22Rv1 (cell line): ENCODE measurements around the gene SPTBN1.

Experiments used
- H3K27ac ChIP-seq: fragments of 450-650 bp; 2 replicates; pipeline ENCODE4 v1.5.1; 2017
- CTCF ChIP-seq: fragments of 450-650 bp; IDR thresholded peaks from 2 replicates; pipeline ENCODE4 v1.5.1; 2017; ENCODE audit warnings: mild to moderate bottlenecking
- ZFX ChIP-seq: fragments of 450-650 bp; IDR thresholded peaks from 2 replicates; pipeline ENCODE4 v1.6.1; 2017; ENCODE audit warnings: antibody characterized with exemption, borderline replicate concordance

SPTBN1 gene

DNA sequence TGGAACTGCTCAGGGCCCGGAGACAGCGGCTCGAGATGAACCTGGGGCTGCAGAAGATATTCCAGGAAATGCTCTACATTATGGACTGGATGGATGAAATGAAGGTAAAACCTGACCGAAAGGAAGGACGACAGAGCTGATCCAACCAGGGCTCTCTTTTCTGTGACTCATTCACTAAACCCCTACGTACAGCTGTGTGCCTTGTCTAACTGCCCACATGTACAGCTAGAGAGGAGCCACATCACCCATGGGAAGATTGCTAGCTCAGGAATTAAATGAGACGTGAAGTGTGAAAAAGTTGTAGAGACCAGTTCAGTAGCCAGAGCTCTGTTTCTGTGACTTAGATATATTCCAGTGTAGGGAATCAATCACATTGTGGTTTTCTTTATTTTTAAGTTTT, 170.0 kb downstream of the SPTBN1 start:
- H3K27ac ChIP-seq: no peak overlapping the region
- no peak for TF ChIP-seq CTCF
- no peak for TF ChIP-seq ZFX

DNA sequence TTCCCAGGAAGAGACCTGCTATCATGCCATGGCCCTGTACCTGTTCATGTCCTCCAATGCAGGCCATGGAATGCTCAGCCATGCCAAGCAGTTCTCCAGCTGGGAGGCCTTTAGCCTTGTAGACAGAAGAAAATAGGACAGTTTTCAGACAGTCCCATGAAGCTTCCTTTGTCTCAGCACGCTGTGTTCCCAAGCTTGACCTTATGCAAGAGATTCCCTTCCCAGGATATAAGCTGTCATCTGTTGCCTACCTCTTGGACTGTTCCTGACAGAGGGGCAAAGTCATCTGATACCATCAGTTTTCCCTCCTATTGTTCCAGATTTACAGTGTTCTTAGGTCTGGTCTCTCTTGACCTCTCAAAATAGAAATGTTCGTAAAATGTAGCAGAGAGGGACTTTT, 170.8 kb downstream of the SPTBN1 start:
- no peak overlapping the region for H3K27ac ChIP-seq
- TF ChIP-seq ZFX (no peak), CTCF (no peak)

- TF ChIP-seq ZFX: no peak
- TF ChIP-seq CTCF: no peak
- H3K27ac ChIP-seq: no peak overlapping the region
Measured at GRCh38 chr2:54627973-54628372, 171.8 kb downstream of the SPTBN1 start.

- TF ChIP-seq ZFX: no peak
- TF ChIP-seq CTCF: no peak
- H3K27ac ChIP-seq: no peak overlapping the region
Measured at GRCh38 chr2:54628418-54628817, 172.3 kb downstream of the SPTBN1 start.

DNA sequence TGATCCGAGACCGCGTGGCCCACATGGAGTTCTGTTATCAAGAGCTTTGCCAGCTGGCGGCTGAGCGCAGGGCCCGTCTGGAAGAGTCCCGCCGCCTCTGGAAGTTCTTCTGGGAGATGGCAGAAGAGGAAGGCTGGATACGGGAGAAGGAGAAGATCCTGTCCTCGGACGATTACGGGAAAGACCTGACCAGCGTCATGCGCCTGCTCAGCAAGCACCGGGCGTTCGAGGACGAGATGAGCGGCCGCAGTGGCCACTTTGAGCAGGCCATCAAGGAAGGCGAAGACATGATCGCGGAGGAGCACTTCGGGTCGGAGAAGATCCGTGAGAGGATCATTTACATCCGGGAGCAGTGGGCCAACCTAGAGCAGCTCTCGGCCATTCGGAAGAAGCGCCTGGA, 172.8 kb downstream of the SPTBN1 start:
- H3K27ac ChIP-seq: no peak overlapping the region
- TF ChIP-seq CTCF (no peak), ZFX (no peak)

DNA sequence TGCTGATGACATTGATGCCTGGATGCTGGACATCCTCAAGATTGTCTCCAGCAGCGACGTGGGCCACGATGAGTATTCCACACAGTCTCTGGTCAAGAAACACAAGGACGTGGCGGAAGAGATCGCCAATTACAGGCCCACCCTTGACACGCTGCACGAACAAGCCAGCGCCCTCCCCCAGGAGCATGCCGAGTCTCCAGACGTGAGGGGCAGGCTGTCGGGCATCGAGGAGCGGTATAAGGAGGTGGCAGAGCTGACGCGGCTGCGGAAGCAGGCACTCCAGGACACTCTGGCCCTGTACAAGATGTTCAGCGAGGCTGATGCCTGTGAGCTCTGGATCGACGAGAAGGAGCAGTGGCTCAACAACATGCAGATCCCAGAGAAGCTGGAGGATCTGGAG, 173.3 kb downstream of the SPTBN1 start:
- no peak overlapping the region for H3K27ac ChIP-seq
- TF ChIP-seq ZFX (no peak), CTCF (no peak)

DNA sequence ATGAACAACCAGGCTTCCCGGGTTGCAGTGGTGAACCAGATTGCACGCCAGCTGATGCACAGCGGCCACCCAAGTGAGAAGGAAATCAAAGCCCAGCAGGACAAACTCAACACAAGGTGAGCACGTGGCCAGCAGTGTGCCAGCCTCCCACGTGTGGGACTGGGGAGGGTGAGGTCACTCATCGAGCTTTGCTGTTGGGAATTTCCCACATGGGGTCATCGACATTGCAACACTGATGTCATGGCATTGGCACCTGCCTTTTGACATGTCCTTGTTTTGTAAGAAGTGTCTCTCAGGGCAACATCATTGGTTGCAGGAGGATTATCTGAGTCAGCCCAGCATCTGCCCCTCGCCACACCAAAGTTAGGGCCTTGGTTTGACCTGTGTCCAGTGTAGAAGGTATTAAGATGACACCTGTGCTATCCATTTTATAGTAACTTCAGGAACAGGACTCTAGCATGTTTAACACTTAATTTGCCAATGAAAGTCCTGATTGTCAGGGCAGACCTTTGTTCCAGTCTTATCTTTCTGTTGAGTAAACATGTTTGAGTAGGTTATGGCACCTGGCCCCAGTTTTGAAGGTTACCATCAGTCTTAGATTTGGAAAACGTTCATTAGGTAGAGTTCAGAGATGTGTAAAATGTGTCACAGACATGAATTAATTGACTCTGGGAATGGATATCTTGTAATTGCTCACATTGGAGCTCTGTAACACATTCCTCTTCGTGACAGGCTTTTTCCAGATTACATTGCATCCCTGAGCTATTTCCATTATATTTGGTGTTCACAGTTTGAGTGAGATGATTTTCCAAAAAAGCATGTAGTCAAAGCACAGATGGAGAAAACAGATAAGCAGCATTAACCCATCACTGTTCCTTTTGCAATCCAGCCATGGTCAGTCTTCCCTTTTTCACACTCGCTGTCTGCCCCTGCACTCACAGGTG, 174.1 kb downstream of the SPTBN1 start:
- TF ChIP-seq CTCF (no peak), ZFX (no peak)
- no peak overlapping the region for H3K27ac ChIP-seq
